Stimulated activated CD4-positive, alpha-beta T cell treated with anti-CD3 and anti-CD28 coated beads, Interleukin-2, amount 100 ng/mL, for 24 hours (primary cell): ENCODE measurements around the gene FEM1A.
"Not testable (repeated sequence)": the region's sequence is repeated elsewhere in the genome, so short reads cannot be mapped to it uniquely, and the experiment has no call there.

Experiments used
- DNase-seq, 2 donors: peaks; one replicate each; pipeline ENCODE4 v3.0.0-alpha.2; 2020

The FEM1A gene

DNA sequence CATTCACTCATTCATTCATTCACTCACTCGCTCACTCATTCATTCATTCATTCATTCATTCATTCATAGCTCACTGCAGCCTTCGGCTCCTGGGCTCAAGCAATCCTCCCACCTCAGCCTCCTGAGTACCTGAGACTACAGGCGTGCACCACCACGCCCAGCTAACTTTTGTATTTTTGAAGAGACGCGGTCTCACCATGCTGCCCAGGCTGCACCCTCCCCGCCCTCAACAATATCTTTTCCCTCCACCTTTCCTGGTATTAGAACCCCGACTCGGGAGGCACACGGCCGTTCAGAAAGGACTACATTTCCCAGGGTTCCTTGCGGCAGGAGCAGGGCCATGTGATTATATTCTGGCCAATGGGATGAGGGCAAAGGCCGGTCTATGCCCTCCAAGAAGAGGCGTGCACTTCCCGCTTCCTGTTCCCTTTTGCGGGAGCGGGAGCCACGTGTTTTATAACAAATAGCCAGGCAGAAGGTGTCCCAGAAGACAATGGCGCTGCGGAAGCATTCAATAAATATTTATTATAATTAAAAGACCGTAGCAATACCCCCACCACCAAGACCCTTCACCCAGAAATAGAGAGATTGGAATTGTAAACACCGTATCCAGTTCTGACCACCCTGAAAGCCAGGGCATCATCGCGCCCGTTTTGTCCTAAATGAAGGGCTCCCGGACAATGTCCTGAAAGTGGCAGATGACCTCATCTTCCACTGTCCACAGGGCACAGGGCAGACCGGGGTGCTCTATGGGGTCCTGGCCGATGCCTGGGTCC, 24.1 kb downstream of the FEM1A start:
- DNase-seq: peak; percentile 81 to 82

DNA sequence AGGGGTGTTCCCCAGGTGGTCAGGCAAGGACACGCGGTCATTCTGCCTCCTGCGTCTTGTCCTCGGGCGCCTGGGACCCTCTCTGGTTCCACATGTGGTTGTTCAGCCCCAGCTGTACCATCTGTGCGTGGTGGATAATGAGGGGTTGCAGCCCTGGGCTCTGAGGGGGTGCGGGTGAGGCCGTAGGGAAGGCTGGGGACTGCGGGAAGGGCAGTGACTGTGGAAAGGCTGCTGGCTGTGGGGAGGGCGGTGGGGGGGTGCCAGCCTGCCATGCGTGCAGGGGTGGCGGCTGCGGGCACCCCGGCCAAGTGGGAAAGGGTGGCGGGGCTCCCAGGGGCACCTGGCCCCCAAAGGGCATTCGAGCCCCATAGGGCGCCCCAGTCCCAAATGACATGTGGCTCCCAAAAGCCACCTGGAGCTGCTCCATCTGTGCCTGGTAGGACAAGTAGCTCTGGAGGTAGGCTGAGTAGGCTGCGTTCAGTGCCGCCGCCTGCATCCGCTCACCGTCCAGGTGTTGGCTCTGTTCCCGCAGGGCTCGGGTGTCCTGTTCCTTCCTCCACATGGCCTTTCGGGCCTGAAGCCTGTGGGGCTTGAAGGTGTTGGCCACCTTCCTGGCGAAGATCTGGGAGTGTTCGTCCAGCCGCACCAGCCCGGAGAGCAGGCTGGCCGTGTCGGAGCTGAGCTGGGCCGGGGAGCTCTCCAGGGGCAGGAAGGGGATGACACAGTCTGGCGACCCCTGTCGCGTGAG, 24.8 kb downstream of the FEM1A start:
- no peak for DNase-seq

DNA sequence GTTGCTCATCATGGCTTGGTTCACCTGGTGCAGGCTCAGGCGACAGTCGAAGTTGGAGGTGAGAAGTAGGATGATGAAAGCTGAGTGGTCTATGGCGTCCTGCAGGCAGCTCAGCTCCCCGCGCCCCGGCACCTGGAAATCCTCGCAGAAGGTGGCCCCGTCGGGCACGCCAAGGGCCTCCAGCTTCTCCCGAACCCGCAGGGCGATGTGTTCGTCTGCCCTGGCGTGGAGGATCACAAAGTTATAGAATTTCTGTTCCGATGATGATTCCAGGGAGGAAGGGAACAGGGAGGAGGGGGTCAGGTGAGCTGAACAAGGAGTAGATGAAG, 25.4 kb downstream of the FEM1A start:
- DNase-seq: no peak

DNA sequence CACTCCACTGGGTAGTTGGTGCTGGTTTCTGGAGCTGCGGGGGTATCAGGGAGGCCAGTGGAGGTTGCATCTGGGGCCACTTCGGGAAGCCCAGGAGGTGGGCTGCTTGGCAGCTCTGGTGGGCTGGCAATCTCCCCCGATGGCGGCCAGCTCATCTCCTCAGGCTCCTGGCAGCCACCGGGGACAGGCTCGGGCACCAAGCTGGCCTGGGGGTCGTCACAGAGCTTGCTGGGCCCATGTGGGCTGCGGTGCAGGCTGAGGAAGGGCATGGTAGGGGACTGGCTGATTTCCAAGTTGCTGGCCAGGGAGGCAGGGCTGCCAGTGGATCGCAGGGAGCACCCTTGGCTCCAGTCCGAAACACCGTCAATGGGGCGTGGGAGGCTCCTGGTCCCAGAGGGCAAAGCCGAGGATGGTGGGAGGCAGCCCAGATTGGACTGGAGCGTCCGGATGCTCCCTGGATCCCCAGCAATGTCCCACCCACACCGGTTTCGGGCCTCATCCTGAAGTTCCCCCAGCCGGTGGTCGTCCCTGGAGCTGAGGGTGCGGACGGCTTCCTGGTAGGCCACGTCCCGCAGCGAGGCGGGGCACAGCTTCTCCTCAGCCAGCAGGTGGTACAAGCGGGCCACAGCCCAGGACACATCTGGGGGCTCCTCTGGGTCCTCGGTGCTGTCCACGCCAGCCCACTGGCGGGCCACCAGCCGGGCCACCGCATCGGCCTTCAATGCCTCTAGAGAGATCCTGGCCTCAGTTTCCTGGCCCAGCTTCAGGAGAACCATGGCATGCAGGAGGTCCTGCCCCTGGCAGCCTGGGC, 26.1 kb downstream of the FEM1A start:
- DNase-seq: no peak

DNA sequence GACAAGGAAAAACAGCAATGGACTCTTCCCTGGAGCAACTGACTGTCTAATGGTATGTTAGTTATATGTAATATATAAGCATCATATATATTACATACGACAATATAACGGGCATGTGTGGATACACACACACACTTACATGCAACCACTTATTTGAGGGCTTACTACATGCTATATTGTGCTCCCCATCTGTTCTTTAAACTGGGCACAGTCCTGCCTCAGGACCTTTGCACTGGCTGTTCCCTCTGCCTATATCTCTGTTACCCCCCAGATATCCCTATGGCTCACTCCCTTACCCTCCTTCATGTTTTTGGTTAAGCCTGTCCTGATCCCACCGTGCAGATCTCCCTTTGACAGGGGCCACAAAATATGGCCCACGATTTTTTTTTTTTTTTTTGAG, 29.7 kb downstream of the FEM1A start:
- no peak for DNase-seq

DNA sequence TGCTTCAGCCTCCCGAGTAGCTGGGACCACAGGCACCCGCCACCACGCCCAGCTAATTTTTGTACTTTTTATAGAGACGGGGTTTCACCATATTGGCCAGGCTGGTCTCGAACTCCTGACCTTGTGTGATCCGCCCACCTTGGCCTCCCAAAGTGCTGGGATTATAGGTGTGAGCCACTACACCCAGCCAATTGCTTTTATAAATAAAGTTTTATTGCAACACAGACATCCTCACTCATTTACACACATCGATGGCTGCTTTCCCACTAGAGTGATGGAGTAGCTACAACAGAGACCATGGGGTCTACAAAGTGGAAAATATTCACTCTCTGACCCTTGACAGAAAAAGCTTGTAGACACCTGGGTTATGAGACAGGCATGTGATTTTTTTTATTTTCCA, 30.8 kb downstream of the FEM1A start:
- not testable (repeated sequence) for DNase-seq

DNA sequence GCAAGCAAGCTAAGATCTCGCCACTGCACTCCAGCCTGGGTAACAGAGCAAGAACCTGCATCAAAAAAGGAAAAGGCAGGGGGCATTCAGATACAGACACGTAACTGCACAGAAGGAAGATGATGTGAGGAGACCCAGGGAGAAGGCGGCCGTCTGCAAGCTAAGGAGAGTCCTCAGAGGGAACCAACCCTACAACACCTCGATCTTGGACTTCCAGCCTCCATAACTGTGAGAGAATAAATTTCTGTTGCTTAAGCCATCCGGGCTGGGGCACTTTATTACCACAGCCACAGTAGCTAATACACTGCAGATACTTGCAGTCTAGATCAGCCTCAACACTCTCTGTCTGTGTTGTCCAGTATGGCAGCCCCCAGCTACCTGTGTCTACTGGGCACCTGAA, 32.0 kb downstream of the FEM1A start:
- no peak for DNase-seq

DNA sequence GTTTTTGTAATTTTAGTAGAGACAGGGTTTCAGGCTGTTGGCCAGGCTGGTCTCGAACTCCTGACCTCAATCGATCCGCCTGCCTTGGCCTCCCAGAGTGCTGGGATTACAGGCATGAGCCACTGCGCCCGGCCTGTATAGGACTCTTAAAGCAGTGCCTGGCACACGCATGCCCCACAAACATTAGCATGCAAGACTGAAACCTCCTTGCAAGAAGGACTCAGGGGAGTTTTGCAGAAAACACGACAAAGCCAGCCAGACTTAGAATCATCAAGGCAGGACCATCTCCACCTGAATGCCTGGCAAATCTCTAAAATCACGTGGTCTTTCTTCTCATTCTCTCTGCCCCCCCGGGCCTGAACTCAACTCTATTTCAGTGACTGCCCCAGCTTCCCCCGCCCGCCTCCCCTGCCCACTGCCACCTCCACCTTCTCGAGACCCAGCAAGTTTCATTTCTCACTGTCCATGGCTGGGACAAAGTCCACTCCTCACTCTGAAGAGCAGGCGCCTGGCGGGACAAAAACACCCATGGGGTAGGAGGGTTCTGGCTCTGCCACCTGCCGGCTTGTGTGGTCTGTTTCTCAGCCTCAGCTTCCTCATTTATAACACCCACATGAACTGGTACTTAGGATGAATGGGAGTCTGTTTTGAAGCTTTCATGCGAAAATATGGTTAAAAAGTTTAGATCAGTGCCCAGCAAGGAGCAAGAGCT, 37.6 kb downstream of the FEM1A start:
- DNase-seq: no peak

DNA sequence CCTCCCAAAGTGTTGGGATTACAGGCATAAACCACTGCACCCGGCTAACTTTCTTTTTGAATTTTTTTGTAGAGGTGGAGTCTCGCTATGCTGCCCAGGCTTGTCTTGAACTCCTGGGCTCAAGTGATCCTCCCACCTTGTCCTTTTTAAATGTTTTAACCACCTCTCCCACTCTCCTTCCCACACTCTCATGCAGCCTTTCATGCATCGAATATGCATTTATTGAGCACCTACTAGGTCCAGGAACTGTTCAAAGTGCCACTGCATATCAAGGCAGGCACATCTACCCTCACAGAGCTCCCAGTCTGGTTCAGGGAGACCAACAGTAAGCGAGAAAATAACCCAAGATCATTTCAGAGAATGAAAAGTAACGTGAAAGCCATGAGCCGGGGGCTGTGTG, 38.8 kb downstream of the FEM1A start:
- no peak for DNase-seq

DNA sequence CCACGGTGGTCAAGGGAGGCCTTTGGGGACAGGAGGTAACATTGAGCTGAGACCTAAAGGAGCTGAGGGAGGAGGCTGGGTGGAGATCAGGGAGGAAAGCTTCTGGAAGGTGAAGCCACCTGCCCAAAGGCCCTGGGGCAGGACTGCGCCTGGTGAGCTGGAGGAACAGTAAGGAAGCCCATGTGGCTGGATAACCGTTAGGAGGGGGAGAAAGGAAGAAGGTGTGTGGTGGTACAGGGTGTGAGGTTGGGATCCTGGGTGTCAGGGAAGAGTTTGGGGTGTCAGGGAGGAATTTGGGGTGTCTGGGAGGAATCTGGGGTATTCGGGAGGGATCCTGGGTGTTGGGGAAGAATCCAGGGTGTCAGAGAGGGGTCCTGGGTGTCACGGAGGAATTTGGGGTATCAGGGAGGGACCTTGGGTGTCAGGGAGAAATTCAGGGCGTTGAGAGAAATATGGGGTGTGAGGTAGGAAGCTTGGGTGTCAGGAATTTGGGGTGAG, 39.3 kb downstream of the FEM1A start:
- DNase-seq: no peak

DNA sequence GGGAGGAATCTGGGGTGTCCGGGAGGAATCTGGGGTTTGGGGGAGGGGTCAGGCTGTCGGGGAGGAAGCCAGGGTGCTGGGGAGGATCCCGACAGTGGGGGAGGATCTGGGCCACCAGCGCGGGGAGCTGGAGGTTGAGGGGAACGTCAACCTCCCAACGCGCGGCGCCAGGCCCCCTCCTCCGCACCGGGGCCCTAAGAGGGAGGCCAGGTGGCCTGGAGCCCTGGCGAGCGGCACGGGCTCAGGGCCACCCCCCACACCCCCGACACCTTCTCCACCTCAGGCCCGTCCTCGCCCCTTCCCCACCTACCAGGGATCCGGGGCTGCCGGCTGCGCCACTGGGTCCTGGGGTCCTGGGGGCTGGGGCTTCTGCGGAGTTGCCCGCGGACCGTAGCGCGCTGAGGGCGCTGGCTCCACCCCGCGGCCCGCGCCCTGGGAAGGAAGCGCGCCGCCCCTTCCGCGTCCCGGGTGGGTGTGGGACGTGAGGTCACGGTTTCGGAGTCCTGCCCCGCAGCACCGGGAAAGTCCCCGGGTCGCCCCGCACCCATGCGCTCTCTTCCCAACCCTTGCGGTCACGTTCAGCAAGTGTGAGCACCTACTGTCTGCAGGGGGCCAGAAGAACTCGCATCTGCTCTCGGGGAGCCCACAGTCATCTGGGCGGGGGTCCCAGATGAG, 39.9 kb downstream of the FEM1A start, which contains the start of gene TICAM1:
Gene TICAM1 (minus strand): TSS at position 409 of the 675 bp plus-strand sequence. CDS start 13,335 bp downstream, outside the sequence.
- peak; percentile 83 to 85 for DNase-seq

DNA sequence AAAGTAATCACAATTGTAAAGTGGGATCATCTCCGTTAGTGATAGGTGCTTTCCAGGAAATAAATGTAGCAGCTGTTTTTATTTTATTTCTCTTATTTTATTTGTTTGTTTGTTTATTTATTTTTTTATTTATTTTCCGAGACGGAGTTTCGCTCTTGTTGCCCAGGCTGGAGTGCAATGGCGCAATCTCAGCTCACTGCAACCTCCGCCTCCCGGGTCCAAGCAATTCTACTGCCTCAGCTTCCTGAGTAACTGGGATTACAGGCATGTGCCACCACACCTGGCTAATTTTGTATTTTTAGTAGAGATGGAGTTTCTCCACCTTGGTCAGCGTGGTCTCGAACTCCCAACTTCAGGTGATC, 40.4 kb downstream of the FEM1A start:
- DNase-seq: not testable (repeated sequence)

DNA sequence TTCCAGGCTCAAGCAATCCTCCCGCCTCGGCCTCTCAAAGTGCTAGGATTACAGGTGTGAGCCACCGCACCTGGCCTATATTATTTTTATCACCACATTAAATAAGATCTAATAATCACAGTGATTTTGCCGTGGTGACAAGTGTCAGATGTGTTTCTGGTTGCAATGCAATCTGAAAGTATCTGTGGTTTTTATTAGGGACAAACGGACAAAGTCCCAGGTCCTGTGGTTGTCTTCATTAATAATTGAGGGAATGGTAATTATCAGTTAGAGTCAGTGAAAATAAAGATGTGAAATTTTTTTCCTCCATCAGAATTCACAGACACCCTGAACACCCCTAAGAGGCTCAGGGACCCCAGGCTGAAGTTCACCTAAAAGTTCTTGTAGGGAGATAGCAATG, 41.2 kb downstream of the FEM1A start:
- no peak for DNase-seq

DNA sequence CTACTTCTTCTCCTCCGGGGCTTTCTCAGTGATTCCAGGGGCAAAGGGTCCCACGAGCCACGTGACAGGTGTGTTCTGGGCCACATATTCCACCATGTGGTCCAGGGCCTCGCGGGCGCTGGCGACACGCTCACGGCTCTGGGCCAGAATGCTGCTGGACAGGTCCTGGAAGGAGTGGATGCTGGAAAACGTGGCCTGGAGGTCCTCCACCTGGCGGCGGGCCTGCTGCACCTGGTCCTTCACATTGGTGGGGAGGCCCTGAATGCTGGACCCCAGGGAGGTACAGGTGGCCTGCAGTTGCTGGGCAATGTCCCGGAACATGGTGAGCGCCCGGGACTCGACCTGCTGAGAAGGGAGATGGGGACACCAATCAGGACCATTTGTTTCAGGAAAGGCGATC, 47.7 kb downstream of the FEM1A start:
- DNase-seq: no peak

DNA sequence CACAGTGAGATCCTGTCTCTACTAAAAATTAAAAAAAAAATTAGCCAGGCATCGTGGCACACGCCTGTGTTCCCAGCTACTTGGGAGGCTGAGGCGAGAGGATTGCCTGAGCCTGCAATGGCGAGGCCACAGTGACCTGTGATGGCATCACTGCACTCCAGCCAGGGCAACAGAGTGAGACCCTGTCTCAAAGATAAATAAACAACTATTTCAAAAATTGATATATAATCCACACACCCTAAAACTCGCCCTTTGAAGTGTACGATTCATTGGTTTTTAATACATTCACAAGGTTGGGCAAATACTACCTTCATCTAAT, 52.1 kb downstream of the FEM1A start:
- no peak for DNase-seq

DNA sequence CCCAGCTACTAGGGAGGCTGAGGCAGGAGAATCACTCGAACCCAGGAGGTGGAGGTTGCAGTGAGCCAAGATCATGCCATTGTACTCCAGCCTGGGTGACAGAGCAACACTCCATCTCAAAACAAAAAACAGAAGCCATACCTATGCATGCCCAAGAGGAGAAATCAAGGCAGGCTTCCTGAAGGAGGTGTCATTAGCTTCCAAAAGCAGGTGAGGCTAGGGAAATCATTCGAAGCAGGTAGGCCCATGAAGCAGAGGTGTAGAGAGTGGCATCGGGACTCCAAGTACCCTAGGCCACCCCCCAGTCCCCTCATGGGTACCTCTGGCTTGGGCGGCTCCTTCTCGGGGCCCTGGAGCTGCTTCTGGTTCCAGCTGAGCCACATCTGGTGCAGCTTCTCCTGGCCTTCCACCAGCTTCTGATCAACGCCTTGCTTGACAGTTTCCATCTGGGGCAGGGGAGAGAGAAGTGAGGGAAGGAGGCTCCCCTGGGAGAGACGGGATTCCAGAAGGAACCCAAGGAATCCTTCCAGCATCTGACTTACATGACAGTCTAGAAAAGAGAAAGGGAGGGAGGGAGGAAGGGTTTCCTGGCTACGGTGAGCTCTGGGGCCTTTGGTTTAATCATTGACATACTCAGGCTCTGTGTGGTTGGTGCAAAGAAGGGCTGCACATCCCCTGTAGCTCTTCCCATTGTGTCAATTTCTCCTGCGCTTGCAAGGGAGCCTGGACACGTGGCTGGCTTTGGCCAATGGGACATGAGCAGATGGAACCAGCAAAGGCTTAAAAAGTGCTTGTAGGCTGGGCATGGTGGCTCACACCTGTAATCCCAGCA, 53.0 kb downstream of the FEM1A start:
- DNase-seq: no peak

DNA sequence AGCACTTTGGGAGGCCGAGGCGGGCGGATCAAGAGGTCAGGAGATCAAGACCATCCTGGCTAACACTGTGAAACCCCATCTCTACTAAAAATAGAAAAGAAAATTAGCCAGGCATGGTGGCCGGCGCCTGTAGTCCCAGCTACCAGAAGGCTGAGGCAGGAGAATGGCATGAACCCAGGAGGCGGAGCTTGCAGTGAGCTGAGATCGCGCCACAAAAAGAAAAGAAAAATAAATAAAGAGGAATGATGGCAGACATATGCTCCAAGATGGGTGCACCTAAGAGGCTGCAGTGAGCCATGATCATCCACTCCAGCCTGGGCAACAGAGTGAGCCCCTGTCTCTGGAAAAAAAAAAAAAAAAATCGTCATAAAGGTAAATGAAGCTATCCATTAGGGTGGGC, 54.4 kb downstream of the FEM1A start:
- DNase-seq: not testable (repeated sequence)

DNA sequence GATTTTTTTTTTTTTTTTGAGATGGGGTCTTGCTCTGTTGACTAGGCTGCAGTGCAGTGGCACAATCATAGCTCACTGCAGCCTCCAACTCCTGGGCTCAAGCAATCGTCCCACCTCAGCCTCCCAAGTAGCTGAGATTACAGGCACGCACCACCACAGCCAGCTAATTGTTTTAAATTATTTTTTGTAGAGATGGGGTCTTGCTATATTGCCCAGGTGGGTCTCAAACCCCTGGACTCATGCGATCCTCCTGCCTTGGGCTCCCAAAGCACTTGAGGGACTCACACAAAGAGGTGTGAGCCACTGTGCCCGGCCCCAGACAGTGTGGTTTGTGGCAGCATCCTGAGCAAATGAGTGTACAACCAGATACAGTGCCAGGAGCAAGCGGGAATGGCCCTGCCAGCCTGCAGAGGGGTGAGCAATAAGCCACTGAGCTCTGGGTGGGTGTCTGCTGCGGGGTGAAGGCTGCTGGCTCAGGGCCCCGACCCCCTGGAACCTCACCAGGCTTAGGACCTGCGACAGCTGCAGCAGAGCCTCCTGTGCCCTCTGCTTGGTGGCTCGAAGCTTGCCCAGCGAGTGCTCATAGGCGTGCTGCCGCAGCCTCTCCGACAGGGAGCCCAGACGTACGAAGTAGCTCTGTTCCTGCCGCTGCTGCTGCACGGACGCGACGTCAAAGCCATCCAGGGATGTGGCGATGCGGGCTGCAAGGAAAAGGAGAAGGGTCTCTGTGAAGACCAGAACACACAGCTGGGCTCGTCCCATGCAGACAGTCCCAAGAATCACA, 55.8 kb downstream of the FEM1A start:
- no peak for DNase-seq

DNA sequence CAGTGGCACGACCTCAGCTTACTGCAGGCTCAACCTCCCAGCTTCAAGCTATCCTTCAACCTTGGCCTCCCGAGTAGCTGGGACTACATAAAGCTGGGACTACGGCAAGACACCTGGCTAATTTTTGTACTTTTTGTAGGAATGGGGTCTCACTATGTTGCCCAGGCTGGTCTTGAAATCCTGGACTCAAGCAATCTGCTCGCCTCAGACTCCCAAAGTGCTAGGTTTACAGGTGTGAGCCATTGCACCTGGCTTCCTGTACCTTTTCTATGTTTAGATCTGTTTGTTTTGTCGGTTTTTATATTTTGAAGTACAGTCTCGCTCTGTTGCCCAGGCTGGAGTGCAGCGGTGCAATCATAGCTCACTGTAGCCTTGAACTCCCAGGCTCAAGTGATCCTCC, 57.5 kb downstream of the FEM1A start:
- DNase-seq: no peak
